GM23338 (cell line): Measurements from ENCODE around the gene ENOX2. TPM values are rescaled to one million over a fixed set of nuclear protein-coding genes. Genes with fewer than 3 reads are reported as not detected.

Source experiments
- EZH2 ChIP-seq: fragments of 200-600 bp; sonication (generic); IDR thresholded peaks from one replicate; pipeline ENCODE4 v1.8.0; 2017; ENCODE audit warnings: antibody characterized with exemption, mild to moderate bottlenecking, low read depth; ENCODE audit not compliant: unreplicated experiment
- STAT1 ChIP-seq: IDR thresholded peaks from one replicate; pipeline ENCODE4 v1.6.1; 2016; ENCODE audit warnings: antibody characterized with exemption; ENCODE audit not compliant: unreplicated experiment
- ZNF114 ChIP-seq: fragments of 250-450 bp; sonication (Bioruptor Pico); IDR thresholded peaks from 2 replicates; pipeline ENCODE4 v1.5.0; 2020; ENCODE audit warnings: mild to moderate bottlenecking, moderate library complexity
- ZNF331 ChIP-seq: fragments of 250-450 bp; sonication (Bioruptor Pico); IDR thresholded peaks from 2 replicates; pipeline ENCODE4 v1.5.0; 2020; ENCODE audit warnings: low read depth, mild to moderate bottlenecking, moderate library complexity
- polyA plus RNA-seq: library from polyadenylated mRNA; unstranded; fragments of >200 nt; fragmentation: Nextera tagmentation; extraction: Ambion mirVana; gene quantifications from 2 replicates; pipeline ENCODE4 v1.2.1, GENCODE V29; 2016
- total RNA-seq: library from RNA; depleted of rRNA; stranded (reverse); fragments of >200 nt; shearing (Covaris generic); gene quantifications from 2 replicates; pipeline ENCODE4 v1.2.3, GENCODE V29; 2014
- TF ChIP-seq, protein P1 (sequence below): fragments of 250-450 bp; sonication (Bioruptor Pico); IDR thresholded peaks from 2 replicates; pipeline ENCODE4 v1.5.0; 2020; ENCODE audit warnings: mild to moderate bottlenecking, moderate library complexity
- TF ChIP-seq, protein P2 (sequence below): IDR thresholded peaks from one replicate; pipeline ENCODE4 v1.6.1; 2018; ENCODE audit warnings: antibody characterized with exemption; ENCODE audit not compliant: unreplicated experiment

Gene ENOX2
- total and polyA plus RNA-seq, 2 experiments from 2014 or later: 9.6 to 11.2 TPM

DNA sequence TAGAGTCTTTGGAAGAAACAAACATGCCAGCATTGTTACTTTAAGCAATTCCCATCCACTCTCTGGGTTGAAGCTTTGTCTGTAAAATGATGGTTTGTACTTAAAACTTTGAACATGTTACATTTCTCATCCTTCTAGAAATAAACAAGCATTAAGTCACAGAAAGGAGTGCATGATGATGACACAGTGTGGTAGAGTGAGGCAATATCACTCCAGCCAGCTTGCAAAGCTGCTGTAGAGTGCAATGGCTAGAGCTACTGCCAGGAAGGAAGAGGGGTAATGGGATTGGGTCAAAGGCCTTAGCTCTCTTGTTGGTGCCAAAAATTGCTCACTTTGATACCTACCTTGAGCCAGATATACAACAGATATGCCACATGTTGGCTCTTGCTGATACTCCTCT lies 12.3 kb upstream of the ENOX2 start (continued):
- TF ChIP-seq, protein P1, sequence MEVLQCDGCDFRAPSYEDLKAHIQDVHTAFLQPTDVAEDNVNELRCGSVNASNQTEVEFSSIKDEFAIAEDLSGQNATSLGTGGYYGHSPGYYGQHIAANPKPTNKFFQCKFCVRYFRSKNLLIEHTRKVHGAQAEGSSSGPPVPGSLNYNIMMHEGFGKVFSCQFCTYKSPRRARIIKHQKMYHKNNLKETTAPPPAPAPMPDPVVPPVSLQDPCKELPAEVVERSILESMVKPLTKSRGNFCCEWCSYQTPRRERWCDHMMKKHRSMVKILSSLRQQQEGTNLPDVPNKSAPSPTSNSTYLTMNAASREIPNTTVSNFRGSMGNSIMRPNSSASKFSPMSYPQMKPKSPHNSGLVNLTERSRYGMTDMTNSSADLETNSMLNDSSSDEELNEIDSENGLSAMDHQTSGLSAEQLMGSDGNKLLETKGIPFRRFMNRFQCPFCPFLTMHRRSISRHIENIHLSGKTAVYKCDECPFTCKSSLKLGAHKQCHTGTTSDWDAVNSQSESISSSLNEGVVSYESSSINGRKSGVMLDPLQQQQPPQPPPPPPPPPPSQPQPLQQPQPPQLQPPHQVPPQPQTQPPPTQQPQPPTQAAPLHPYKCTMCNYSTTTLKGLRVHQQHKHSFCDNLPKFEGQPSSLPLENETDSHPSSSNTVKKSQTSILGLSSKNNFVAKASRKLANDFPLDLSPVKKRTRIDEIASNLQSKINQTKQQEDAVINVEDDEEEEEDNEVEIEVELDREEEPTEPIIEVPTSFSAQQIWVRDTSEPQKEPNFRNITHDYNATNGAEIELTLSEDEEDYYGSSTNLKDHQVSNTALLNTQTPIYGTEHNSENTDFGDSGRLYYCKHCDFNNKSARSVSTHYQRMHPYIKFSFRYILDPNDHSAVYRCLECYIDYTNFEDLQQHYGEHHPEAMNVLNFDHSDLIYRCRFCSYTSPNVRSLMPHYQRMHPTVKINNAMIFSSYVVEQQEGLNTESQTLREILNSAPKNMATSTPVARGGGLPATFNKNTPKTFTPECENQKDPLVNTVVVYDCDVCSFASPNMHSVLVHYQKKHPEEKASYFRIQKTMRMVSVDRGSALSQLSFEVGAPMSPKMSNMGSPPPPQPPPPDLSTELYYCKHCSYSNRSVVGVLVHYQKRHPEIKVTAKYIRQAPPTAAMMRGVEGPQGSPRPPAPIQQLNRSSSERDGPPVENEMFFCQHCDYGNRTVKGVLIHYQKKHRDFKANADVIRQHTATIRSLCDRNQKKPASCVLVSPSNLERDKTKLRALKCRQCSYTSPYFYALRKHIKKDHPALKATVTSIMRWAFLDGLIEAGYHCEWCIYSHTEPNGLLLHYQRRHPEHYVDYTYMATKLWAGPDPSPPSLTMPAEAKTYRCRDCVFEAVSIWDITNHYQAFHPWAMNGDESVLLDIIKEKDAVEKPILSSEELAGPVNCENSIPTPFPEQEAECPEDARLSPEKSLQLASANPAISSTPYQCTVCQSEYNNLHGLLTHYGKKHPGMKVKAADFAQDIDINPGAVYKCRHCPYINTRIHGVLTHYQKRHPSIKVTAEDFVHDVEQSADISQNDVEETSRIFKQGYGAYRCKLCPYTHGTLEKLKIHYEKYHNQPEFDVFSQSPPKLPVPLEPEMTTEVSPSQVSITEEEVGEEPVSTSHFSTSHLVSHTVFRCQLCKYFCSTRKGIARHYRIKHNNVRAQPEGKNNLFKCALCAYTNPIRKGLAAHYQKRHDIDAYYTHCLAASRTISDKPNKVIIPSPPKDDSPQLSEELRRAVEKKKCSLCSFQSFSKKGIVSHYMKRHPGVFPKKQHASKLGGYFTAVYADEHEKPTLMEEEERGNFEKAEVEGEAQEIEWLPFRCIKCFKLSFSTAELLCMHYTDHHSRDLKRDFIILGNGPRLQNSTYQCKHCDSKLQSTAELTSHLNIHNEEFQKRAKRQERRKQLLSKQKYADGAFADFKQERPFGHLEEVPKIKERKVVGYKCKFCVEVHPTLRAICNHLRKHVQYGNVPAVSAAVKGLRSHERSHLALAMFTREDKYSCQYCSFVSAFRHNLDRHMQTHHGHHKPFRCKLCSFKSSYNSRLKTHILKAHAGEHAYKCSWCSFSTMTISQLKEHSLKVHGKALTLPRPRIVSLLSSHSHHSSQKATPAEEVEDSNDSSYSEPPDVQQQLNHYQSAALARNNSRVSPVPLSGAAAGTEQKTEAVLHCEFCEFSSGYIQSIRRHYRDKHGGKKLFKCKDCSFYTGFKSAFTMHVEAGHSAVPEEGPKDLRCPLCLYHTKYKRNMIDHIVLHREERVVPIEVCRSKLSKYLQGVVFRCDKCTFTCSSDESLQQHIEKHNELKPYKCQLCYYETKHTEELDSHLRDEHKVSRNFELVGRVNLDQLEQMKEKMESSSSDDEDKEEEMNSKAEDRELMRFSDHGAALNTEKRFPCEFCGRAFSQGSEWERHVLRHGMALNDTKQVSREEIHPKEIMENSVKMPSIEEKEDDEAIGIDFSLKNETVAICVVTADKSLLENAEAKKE (CRISPR knock-in tag): no peak
- TF ChIP-seq, protein P2, sequence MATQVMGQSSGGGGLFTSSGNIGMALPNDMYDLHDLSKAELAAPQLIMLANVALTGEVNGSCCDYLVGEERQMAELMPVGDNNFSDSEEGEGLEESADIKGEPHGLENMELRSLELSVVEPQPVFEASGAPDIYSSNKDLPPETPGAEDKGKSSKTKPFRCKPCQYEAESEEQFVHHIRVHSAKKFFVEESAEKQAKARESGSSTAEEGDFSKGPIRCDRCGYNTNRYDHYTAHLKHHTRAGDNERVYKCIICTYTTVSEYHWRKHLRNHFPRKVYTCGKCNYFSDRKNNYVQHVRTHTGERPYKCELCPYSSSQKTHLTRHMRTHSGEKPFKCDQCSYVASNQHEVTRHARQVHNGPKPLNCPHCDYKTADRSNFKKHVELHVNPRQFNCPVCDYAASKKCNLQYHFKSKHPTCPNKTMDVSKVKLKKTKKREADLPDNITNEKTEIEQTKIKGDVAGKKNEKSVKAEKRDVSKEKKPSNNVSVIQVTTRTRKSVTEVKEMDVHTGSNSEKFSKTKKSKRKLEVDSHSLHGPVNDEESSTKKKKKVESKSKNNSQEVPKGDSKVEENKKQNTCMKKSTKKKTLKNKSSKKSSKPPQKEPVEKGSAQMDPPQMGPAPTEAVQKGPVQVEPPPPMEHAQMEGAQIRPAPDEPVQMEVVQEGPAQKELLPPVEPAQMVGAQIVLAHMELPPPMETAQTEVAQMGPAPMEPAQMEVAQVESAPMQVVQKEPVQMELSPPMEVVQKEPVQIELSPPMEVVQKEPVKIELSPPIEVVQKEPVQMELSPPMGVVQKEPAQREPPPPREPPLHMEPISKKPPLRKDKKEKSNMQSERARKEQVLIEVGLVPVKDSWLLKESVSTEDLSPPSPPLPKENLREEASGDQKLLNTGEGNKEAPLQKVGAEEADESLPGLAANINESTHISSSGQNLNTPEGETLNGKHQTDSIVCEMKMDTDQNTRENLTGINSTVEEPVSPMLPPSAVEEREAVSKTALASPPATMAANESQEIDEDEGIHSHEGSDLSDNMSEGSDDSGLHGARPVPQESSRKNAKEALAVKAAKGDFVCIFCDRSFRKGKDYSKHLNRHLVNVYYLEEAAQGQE: no peak
- TF ChIP-seq ZNF331 (CRISPR knock-in tag) (no peak), EZH2 (no peak), ZNF114 (CRISPR knock-in tag) (no peak), STAT1 (no peak)
